HK-2 (cell line): ENCODE data around the gene SLC29A3.
"Not testable (repeated sequence)": the region's sequence is repeated elsewhere in the genome, so short reads cannot be mapped to it uniquely, and the experiment has no call there.

Source experiments
- DNase-seq: peaks from one replicate; pipeline ENCODE4 v3.0.0-alpha.2; 2018; ENCODE audit not compliant: unreplicated experiment

SLC29A3 gene

GRCh38 chr10:71283876-71284275 lies 35.2 kb upstream of the SLC29A3 start:
- DNase-seq, result no peak

GRCh38 chr10:71284544-71285179 lies 34.4 kb upstream of the SLC29A3 start:
- no peak for DNase-seq

DNA sequence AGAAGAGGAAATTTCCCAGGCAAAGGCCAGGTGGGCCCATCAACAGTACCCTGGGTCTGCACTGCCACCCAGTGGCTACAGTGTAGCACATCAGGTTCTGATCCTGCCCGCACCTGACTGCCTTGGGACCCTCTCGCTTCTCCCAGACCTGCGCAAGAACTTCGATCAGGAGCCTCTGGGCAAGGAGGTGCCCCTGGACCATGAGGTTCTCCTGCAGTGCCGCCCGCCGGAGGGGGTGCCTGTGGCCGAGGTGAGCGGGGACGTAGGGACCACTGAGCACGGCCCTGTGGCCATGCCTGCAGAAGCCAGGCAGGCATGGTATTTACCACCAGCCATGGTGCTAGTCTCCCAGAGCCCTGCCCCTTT lies 33.9 kb upstream of the SLC29A3 start:
- peak; percentile 46 for DNase-seq

- no peak for DNase-seq
These were observed 33.1 kb upstream of the SLC29A3 start for GRCh38 chr10:71285986-71286385.

- DNase-seq, result no peak
These were observed 32.4 kb upstream of the SLC29A3 start for GRCh38 chr10:71286521-71287294.

GRCh38 chr10:71287456-71287855 lies 31.6 kb upstream of the SLC29A3 start:
- DNase-seq, result no peak

- DNase-seq, result no peak
These were observed 30.6 kb upstream of the SLC29A3 start for GRCh38 chr10:71288461-71288860.

- no peak for DNase-seq
These were observed 29.5 kb upstream of the SLC29A3 start for GRCh38 chr10:71289421-71290130.

DNA sequence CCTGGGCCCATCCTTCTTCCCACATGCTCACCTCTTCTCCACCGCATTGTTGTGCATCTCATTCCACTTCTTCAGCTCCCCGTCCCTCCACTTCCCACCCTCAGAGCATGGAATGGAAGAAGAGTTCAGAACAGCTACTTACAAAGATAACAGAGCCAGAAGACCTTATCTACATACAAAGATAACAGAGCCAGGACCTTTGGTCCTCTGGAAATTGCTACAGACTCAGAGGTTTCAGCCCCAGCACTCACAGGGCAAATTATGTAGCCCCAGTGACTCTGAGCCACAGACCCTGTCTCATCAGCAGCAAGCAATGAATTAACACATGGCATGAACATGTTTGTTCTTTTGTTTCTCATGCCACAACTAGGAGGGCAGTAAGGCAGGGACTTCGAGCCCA lies 28.7 kb upstream of the SLC29A3 start:
- no peak for DNase-seq

DNA sequence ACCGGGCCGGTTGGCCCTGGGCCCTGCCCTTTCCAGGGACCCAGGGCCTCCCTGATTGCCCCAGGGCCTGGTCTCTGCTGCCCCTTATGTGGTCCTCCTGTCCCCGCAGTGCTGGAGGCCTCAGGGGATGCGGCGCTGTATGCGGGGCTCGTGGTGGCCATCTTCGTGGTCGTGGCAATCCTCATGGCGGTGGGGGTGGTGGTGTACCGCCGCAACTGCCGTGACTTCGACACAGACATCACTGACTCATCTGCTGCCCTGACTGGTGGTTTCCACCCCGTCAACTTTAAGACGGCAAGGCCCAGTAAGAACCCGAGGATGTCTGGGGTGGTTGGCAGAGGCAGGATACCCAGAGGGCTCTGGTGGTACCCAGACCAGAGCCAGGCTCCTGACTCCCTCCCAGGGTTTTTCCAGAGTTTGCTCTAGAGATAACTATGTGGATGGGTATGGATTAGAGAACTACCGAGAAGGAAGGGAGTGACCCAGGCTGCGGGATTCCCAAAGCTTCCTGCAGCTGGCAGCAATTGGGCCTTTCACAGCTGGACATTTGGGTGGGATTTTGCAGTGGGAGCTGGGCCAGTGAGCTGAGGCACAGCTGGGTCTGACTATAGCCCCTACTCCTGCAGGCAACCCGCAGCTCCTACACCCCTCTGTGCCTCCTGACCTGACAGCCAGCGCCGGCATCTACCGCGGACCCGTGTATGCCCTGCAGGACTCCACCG lies 28.1 kb upstream of the SLC29A3 start:
- DNase-seq, result no peak

- no peak for DNase-seq
These were observed 27.5 kb upstream of the SLC29A3 start for GRCh38 chr10:71291528-71291900.

- no peak for DNase-seq
These were observed 26.2 kb upstream of the SLC29A3 start for GRCh38 chr10:71292624-71293445.

DNA sequence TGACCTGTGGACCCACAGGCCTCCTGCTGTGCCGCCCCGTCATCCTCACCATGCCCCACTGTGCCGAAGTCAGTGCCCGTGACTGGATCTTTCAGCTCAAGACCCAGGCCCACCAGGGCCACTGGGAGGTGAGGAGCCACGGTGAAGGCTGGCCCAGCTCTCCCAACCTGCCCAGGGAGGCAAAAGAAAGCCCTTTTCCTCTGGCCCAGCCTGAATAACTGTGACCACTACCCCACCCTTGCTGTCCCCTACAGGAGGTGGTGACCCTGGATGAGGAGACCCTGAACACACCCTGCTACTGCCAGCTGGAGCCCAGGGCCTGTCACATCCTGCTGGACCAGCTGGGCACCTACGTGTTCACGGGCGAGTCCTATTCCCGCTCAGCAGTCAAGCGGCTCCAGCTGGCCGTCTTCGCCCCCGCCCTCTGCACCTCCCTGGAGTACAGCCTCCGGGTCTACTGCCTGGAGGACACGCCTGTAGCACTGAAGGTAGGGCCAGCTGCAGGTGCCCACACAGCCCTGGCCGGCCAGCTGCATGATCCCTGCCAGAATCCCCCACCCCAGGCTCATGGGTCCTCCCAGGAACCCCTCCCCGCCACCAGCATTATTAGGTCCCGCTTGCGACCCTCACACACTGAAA lies 25.5 kb upstream of the SLC29A3 start:
- DNase-seq, result no peak

GRCh38 chr10:71294091-71294561 lies 24.9 kb upstream of the SLC29A3 start:
- no peak for DNase-seq

GRCh38 chr10:71294856-71295255 lies 24.2 kb upstream of the SLC29A3 start:
- DNase-seq, result no peak

DNA sequence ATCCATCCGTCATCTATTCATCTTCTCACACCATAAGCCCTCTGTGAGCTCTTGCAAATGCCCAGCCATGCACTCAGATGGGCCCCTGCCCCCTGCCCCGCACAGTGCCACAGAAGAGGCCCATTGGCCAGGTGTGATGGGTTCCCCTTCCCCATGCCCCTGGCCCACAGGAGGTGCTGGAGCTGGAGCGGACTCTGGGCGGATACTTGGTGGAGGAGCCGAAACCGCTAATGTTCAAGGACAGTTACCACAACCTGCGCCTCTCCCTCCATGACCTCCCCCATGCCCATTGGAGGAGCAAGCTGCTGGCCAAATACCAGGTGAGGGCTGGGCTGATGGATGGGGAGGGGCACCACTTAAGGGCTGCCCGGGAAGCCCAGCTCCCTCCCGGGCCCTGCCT lies 23.4 kb upstream of the SLC29A3 start:
- no peak for DNase-seq

DNA sequence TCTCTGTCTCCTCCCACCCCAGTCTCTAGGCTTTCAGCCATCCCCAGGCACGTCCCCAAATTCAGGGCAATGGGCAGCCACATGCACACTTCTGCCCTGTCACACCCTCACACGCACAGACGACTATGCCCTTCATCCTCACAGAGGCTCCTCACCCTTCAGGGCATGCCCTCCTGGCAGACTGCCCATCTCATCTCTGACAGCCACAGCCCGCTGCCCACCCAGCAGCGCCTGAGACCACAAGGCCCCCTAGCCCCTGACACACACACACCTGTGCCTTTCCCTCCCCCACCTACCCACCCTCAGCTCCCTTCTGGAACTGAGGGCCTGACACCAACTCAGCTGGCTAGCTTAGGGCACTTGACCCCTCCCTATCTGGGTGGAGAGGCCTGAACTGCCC lies 23.0 kb upstream of the SLC29A3 start:
- no peak for DNase-seq

- DNase-seq, result not testable (repeated sequence)
These were observed 22.2 kb upstream of the SLC29A3 start for GRCh38 chr10:71296811-71297210.

DNA sequence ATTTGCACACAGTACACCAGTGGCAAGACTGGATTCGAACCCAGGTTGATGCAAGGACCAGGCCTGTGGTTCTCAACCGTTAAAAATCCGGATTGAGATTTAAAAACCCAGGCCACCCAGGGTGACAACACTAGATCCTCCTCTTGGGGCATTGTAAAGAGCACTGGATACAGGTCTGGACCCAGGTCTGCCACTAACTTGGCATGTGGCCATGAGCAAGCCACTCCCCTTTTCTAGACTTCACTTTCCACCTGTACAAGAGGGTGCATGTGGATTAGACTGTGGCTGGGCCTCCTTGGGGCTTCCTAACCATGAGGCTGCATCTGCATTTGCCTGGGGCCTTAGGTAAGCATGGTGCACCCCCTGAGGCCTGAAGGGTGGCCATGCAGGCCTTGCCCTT lies 21.7 kb upstream of the SLC29A3 start:
- DNase-seq, result no peak

- DNase-seq, result no peak
These were observed 19.8 kb upstream of the SLC29A3 start for GRCh38 chr10:71299071-71299785.
